ENCODE data around the gene TSHZ2. TPM values are rescaled to one million over a fixed set of nuclear protein-coding genes. Genes with fewer than 3 reads are reported as not detected.

Gene TSHZ2
- total RNA-seq, 1 experiment from 2014 or later = 0.07 TPM

DNA sequence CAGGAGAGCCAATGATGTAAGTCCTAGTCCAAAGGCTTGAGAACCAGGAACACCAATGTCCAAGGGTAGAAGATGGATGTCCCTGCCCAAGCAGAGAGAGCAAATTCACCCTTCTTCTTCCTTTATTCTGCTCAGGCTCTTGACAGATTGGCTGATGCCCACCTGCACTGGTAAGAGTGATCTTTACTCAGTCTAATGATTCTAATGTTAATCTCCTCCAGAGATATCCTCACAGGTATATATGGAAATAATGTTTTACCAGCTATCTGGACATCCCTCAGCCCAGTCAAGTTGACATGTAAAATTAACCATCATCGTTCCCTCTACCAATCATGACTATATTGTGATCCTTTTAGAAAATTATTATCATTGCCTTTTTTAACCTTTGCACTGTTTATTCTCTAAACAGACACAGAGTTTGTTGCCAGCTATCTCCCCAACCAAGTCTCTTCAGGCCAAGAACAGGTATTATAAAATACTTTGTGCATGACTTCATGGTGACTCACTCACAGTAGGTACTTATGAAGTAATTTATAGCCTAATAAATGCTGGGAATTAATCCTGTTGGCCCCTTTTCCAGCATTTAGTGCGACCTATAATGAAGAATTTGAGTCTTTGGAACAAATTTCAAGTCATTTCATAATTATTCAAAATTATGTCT, 26.2 kb upstream of the TSHZ2 start:
- H3K27ac Mint-ChIP-seq = no peak overlapping the region
- no peaks in the 10 kb centered on the region for H3K4me1 Mint-ChIP-seq
- H4K20me1 ChIP-seq (ENCODE audit: control insufficient read depth, insufficient read depth, insufficient read length) = no peaks in the 10 kb centered on the region
- H3K4me3 Mint-ChIP-seq = no peak overlapping the region
- no peak overlapping the region for H2AFZ ChIP-seq (ENCODE audit: low read length)
- no peak overlapping the region for H4K5ac ChIP-seq (ENCODE audit: insufficient read length, low read depth, low read length)
- TF ChIP-seq, protein P1, sequence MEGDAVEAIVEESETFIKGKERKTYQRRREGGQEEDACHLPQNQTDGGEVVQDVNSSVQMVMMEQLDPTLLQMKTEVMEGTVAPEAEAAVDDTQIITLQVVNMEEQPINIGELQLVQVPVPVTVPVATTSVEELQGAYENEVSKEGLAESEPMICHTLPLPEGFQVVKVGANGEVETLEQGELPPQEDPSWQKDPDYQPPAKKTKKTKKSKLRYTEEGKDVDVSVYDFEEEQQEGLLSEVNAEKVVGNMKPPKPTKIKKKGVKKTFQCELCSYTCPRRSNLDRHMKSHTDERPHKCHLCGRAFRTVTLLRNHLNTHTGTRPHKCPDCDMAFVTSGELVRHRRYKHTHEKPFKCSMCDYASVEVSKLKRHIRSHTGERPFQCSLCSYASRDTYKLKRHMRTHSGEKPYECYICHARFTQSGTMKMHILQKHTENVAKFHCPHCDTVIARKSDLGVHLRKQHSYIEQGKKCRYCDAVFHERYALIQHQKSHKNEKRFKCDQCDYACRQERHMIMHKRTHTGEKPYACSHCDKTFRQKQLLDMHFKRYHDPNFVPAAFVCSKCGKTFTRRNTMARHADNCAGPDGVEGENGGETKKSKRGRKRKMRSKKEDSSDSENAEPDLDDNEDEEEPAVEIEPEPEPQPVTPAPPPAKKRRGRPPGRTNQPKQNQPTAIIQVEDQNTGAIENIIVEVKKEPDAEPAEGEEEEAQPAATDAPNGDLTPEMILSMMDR (conservative IDR thresholded peaks at IDR 0.05) = no peak
- H3K79me2 ChIP-seq (ENCODE audit: insufficient read depth, low read length) = no peaks in the 10 kb centered on the region
- no peak overlapping the region for H3T11ph ChIP-seq (ENCODE audit: low read length)
- no peak overlapping the region for H3K14ac ChIP-seq (ENCODE audit: insufficient read depth, low read length)
- H3K4me1 ChIP-seq (ENCODE audit: insufficient read depth, low read length) = no peaks in the 10 kb centered on the region
- H2BK12ac ChIP-seq (ENCODE audit: insufficient read length, low read depth, low read length) = no peak overlapping the region
- no peak overlapping the region for H3K4me2 ChIP-seq (ENCODE audit: insufficient read depth, insufficient read length, low read length)
- no peak overlapping the region for H3K18ac ChIP-seq (ENCODE audit: insufficient read length, low read depth, low read length)
- no peaks in the 10 kb centered on the region for H3K27me3 ChIP-seq (ENCODE audit: insufficient read depth, low read length)
- H3K27ac ChIP-seq (ENCODE audit: insufficient read length, low read depth, low read length) = no peak overlapping the region
- no peak for DNase-seq
- H4K8ac ChIP-seq (replicated peaks; ENCODE audit: insufficient read length, low read depth, low read length) = no peak overlapping the region
- no peak overlapping the region for H2BK15ac ChIP-seq (ENCODE audit: low read depth, low read length)
- no peak overlapping the region for H4K91ac ChIP-seq (ENCODE audit: insufficient read length, low read depth, low read length)
- WGBS (ENCODE audit: extremely low coverage, insufficient read length, low lambda C conversion rate) = no CpG with 5 or more reads among the region's 2 CpGs
- no peaks in the 10 kb centered on the region for H3K36me3 Mint-ChIP-seq (ENCODE audit: insufficient read depth in 1 of 3, low read depth in 3 of 3)
- H3K9me3 ChIP-seq (ENCODE audit: control insufficient read depth, low read depth, low read length) = no peaks in the 10 kb centered on the region
- no peaks in the 10 kb centered on the region for H3K79me1 ChIP-seq (ENCODE audit: insufficient read depth, low read depth, low read length, poor library complexity, severe bottlenecking)
- no peak overlapping the region for H3K23ac ChIP-seq (ENCODE audit: insufficient read length, low read depth, low read length)
- H2AK5ac ChIP-seq (ENCODE audit: insufficient read length, low read length) = no peak overlapping the region
- H3K27me3 Mint-ChIP-seq (ENCODE audit: low read depth) = peaks cover 1% of the 10 kb centered on the region
- no peaks in the 10 kb centered on the region for H3K23me2 ChIP-seq (ENCODE audit: insufficient read length, low read depth, low read length, poor library complexity, severe bottlenecking)
- H2BK20ac ChIP-seq (ENCODE audit: low read depth, low read length, poor library complexity, severe bottlenecking) = no peak overlapping the region
- no peak overlapping the region for H3K9ac ChIP-seq (ENCODE audit: extremely low read depth, insufficient read length, low read length)
- no peak overlapping the region for H2BK5ac ChIP-seq (ENCODE audit: insufficient read length, low read length)
- H3K56ac ChIP-seq (ENCODE audit: insufficient read length, low read depth, low read length) = no peak overlapping the region
- H3K4ac ChIP-seq (ENCODE audit: low read depth, low read length) = no peak overlapping the region
- H2BK120ac ChIP-seq (ENCODE audit: low read depth, low read length, poor library complexity, severe bottlenecking) = no peak overlapping the region
- no peaks in the 10 kb centered on the region for H3K9me3 Mint-ChIP-seq

Data from H9 (cell line).